H1 (cell line): ENCODE results near the gene KLHL7. TPM values are rescaled to one million over a fixed set of nuclear protein-coding genes. Genes with fewer than 3 reads are reported as not detected.

Experiments used
- CTCF ChIA-PET: fragments of 300-600 bp; sonication (Branson Sonifier 250); formaldehyde crosslinking; loops from one replicate; lab custom pipeline; 2021; ENCODE audit not compliant: partially characterized antibody; lab: Charles Lee
- POLR2A ChIA-PET: fragments of 300-600 bp; sonication (Branson Sonifier 250); formaldehyde crosslinking; loops from one replicate; lab custom pipeline; 2021; ENCODE audit warnings: inconsistent platforms; ENCODE audit not compliant: partially characterized antibody; lab: Charles Lee
- DNase-seq, 2 experiments: peaks; one replicate each; pipeline versions ENCODE4 v3.0.0 to v3.0.0-alpha.2; 2010 to 2022; ENCODE audit warnings: low spot score in 2 of 2, low read depth in 1 of 2, mixed read lengths in 1 of 2
- FAIRE-seq: peaks from 2 replicates; lab custom pipeline; 2011; peaks lifted over from hg19 to GRCh38; lab: Jason Lieb, UNC
- H2AFZ ChIP-seq: 2 replicates; pipeline ENCODE4 v1.8.1; 2012; ENCODE audit warnings: low read length, inconsistent platforms
- H2AK5ac ChIP-seq: 2 replicates; pipeline ENCODE4 v1.6.1; 2013; ENCODE audit warnings: low read depth, low read length
- H2BK120ac ChIP-seq: replicated peaks from 2 replicates; pipeline ENCODE3; 2013; ENCODE audit warnings: low read depth, low read length, inconsistent platforms
- H2BK12ac ChIP-seq: 2 replicates; pipeline ENCODE4 v1.6.1; 2013; ENCODE audit warnings: low read depth, low read length
- H2BK15ac ChIP-seq: 2 replicates; pipeline ENCODE4 v1.6.1; 2013; ENCODE audit warnings: low read length
- H2BK20ac ChIP-seq: 2 replicates; pipeline ENCODE4 v1.6.1; 2013; ENCODE audit warnings: low read length
- H2BK5ac ChIP-seq: 2 replicates; pipeline ENCODE4 v1.6.1; 2013; ENCODE audit warnings: low read depth, low read length
- H3K14ac ChIP-seq: 2 replicates; pipeline ENCODE4 v1.6.1; 2013; ENCODE audit warnings: inconsistent platforms; ENCODE audit not compliant: insufficient read length
- H3K18ac ChIP-seq: 2 replicates; pipeline ENCODE4 v1.6.1; 2013; ENCODE audit warnings: low read length; ENCODE audit errors: extremely low read depth
- H3K23ac ChIP-seq: 2 replicates; pipeline ENCODE4 v1.6.1; 2013; ENCODE audit warnings: inconsistent platforms; ENCODE audit not compliant: insufficient read length
- H3K23me2 ChIP-seq: 2 replicates; pipeline ENCODE4 v1.6.1; 2013; ENCODE audit warnings: low read depth, low read length
- H3K27ac ChIP-seq: 2 replicates; pipeline ENCODE4 v1.6.1; 2011; ENCODE audit warnings: low read depth, low read length, inconsistent platforms
- H3K27me3 ChIP-seq, 4 experiments: replicated peaks in 1 of 4; 1 replicate in 1 of 4; 2 replicates in 3 of 4; pipeline versions ENCODE4 v1.6.1 to v1.8.1; 2011 to 2013; ENCODE audit warnings: low read length in 3 of 4, mild to moderate bottlenecking in 3 of 4, inconsistent platforms in 2 of 4, mixed read lengths in 2 of 4, moderate library complexity in 1 of 4; ENCODE audit not compliant: control insufficient read depth in 3 of 4, insufficient read depth in 3 of 4; ENCODE audit errors: extremely low read depth in 1 of 4
- H3K36me3 ChIP-seq, 4 experiments: 2 replicates each; pipeline versions ENCODE4 v1.6.1 to v1.8.1; 2011 to 2013; ENCODE audit warnings: mild to moderate bottlenecking in 4 of 4, low read length in 3 of 4, moderate library complexity in 2 of 4, control low read depth in 1 of 4, inconsistent platforms in 1 of 4; ENCODE audit not compliant: insufficient read depth in 4 of 4, control insufficient read depth in 2 of 4
- H3K4ac ChIP-seq: replicated peaks from 2 replicates; pipeline ENCODE3; 2013; ENCODE audit warnings: low read length, low read depth, mixed read lengths, inconsistent platforms; ENCODE audit not compliant: insufficient read length
- H3K4me1 ChIP-seq, 4 experiments: replicated peaks in 1 of 4; 1 replicate in 1 of 4; 2 replicates in 3 of 4; pipeline versions ENCODE4 v1.6.1 to v1.8.1; 2011 to 2013; ENCODE audit warnings: low read length in 3 of 4, inconsistent platforms in 2 of 4, mixed read lengths in 1 of 4; ENCODE audit not compliant: insufficient read depth in 4 of 4, control insufficient read depth in 3 of 4
- H3K4me2 ChIP-seq, 2 experiments: 2 replicates each; pipeline versions ENCODE4 v1.6.1 to v1.8.1; 2011 to 2013; ENCODE audit warnings: low read depth in 2 of 2, low read length in 2 of 2, control low read depth in 1 of 2, inconsistent platforms in 1 of 2, mild to moderate bottlenecking in 1 of 2; ENCODE audit not compliant: insufficient read depth in 1 of 2
- H3K4me3 ChIP-seq, 4 experiments: fragments of 200-600, 300-600 bp in 1 of 4; sonication (generic), shearing (Covaris generic), sonication (Bioruptor Twin) in 1 of 4; 2 replicates each; pipeline versions ENCODE4 v1.5.1 to v1.8.1; 2011 to 2016; ENCODE audit warnings: low read length in 4 of 4, low read depth in 3 of 4, control low read depth in 2 of 4, inconsistent platforms in 2 of 4, mild to moderate bottlenecking in 2 of 4, mixed read lengths in 1 of 4, moderate library complexity in 1 of 4; ENCODE audit not compliant: insufficient read depth in 2 of 4; ENCODE audit errors: extremely low read depth in 1 of 4
- H3K56ac ChIP-seq: replicated peaks from 2 replicates; pipeline ENCODE3; 2013; ENCODE audit warnings: low read depth, mild to moderate bottlenecking, mixed read lengths, low read length, inconsistent platforms; ENCODE audit not compliant: insufficient read length
- H3K79me1 ChIP-seq: 2 replicates; pipeline ENCODE4 v1.6.1; 2013; ENCODE audit warnings: low read depth, low read length, control low read depth
- H3K79me2 ChIP-seq, 2 experiments: 2 replicates each; pipeline versions ENCODE4 v1.6.1 to v1.8.1; 2012 to 2013; ENCODE audit warnings: low read length in 2 of 2, mild to moderate bottlenecking in 2 of 2, inconsistent platforms in 1 of 2; ENCODE audit not compliant: insufficient read depth in 2 of 2, control insufficient read depth in 1 of 2
- H3K9ac ChIP-seq, 4 experiments: replicated peaks in 1 of 4; 1 replicate in 1 of 4; 2 replicates in 3 of 4; pipeline versions ENCODE4 v1.6.1 to v1.8.1; 2011 to 2013; ENCODE audit warnings: low read depth in 3 of 4, low read length in 3 of 4, control low read depth in 2 of 4, mild to moderate bottlenecking in 2 of 4, moderate library complexity in 2 of 4, inconsistent platforms in 1 of 4; ENCODE audit errors: extremely low read depth in 1 of 4
- H3K9me3 ChIP-seq, 2 experiments: 2 replicates each; pipeline versions ENCODE4 v1.6.1 to v1.8.1; 2012 to 2013; ENCODE audit warnings: mild to moderate bottlenecking in 2 of 2, moderate library complexity in 2 of 2, control low read depth in 1 of 2, inconsistent platforms in 1 of 2, low read depth in 1 of 2, low read length in 1 of 2, mixed read lengths in 1 of 2; ENCODE audit not compliant: insufficient read depth in 2 of 2
- H4K20me1 ChIP-seq, 2 experiments: replicated peaks in 1 of 2; 2 replicates each; pipeline versions ENCODE3 to v1.8.1; 2011 to 2013; ENCODE audit warnings: inconsistent platforms in 2 of 2, low read length in 2 of 2, mild to moderate bottlenecking in 1 of 2; ENCODE audit not compliant: insufficient read depth in 2 of 2, control insufficient read depth in 1 of 2
- H4K5ac ChIP-seq: 2 replicates; pipeline ENCODE4 v1.6.1; 2013; ENCODE audit warnings: low read length, low read depth, mixed read lengths, inconsistent platforms; ENCODE audit not compliant: insufficient read length
- H4K8ac ChIP-seq: 2 replicates; pipeline ENCODE4 v1.8.0; 2013; ENCODE audit warnings: mild to moderate bottlenecking, moderate library complexity, low read length, inconsistent platforms; ENCODE audit not compliant: insufficient read depth; ENCODE audit errors: extremely low read depth
- H4K91ac ChIP-seq: replicated peaks from 2 replicates; pipeline ENCODE3; 2013; ENCODE audit warnings: low read length, mixed read lengths, inconsistent platforms; ENCODE audit not compliant: insufficient read length
- SIN3A ChIP-seq, 2 experiments: IDR thresholded peaks in 1 of 2; conservative IDR thresholded peaks in 1 of 2; 2 replicates each; pipeline ENCODE4 v1.6.1; 2011 to 2012; ENCODE audit warnings: low read length in 2 of 2, improper control_type of control experiment in 1 of 2, low read depth in 1 of 2, mild to moderate bottlenecking in 1 of 2
- WGBS, 2 experiments: shearing (Covaris generic) in 1 of 2; methylation state at CpG; one replicate each; pipeline versions ENCODE4 v1.1.6 to v1.1.7; 2013 to 2015; ENCODE audit warnings: low lambda C conversion rate in 2 of 2, mixed read lengths in 2 of 2, inconsistent platforms in 1 of 2, low coverage in 1 of 2, missing lambda C conversion rate in 1 of 2; ENCODE audit not compliant: insufficient replicate concordance in 2 of 2, insufficient coverage in 1 of 2, insufficient read length in 1 of 2; ENCODE audit errors: extremely low coverage in 1 of 2, missing lambda C conversion rate in 1 of 2; 5-methylcytosine and 5-hydroxymethylcytosine counted together
- polyA plus RNA-seq, 7 experiments: library from polyadenylated mRNA; depleted of rRNA in 3 of 7; stranded (reverse) in 5 of 7; unstranded in 2 of 7; fragments of >200 nt in 5 of 7; fragments of 200-250 nt in 2 of 7; gene quantifications; 1 replicate in 5 of 7; 2 replicates in 1 of 7; 4 replicates in 1 of 7; pipeline versions ENCODE4 v1.2.1 to v1.2.3, GENCODE V29; 2011 to 2013; ENCODE audit warnings: missing spikeins in 2 of 7, mixed read lengths in 2 of 7
- total RNA-seq: library from RNA; stranded (reverse); fragmentation: NEBNext Ultra II Directional; extraction: Animal tissue kit (Norgen Biotek cat#: 25700); gene quantifications from 2 replicates; pipeline ENCODE4 v1.2.1, GENCODE V29; 2021

The KLHL7 gene
- total and polyA plus RNA-seq, 2 of the 8 experiments (the other 6 are each of a cell fraction or from before 2014, with no cell fraction given) = 65.3 to 115 TPM

- ChIA-PET POLR2A (interaction anchor here (0.6 kb wide), 1 partner anchor 46 kb away, joined by 3 read pairs; no protein-coding TSS in a partner anchor), CTCF (interaction anchor here (1.0 to 1.6 kb wide), 9 partner anchors 9 to 327 kb away, joined by 3 to 9 read pairs (median 4); no protein-coding TSS in a partner anchor)
- 82% methylated on average over 4 of the region's 4 CpGs; no CpG with 5 or more reads in 1 of the 2 experiments for WGBS, 2 experiments
These were observed 121.4 kb downstream of the KLHL7 start for GRCh38 chr7:23226844-23227450.

More at GRCh38 chr7:23226844-23227450, 121.4 kb downstream of the KLHL7 start:
- Histone ChIP-seq H3K23me2 (no peaks in the 10 kb centered on the region), H3K27me3 (no peaks in the 10 kb centered on the region; a peak in 1 of 7 replicates), H3K4me1 (no peaks in the 10 kb centered on the region), H4K8ac (no peak overlapping the region), H3K56ac (no peak overlapping the region), H2BK120ac (no peak overlapping the region), H3K36me3 (no peaks in the 10 kb centered on the region), H3K4me3 (no peak overlapping the region), H4K91ac (no peak overlapping the region), H3K23ac (no peak overlapping the region), H3K4ac (no peak overlapping the region), H3K79me1 (no peaks in the 10 kb centered on the region), H3K18ac (no peak overlapping the region), H4K5ac (no peak overlapping the region), H2BK5ac (no peak overlapping the region), H2BK20ac (no peak overlapping the region), H3K79me2 (no peaks in the 10 kb centered on the region), H3K4me2 (no peak overlapping the region), H3K14ac (no peak overlapping the region), H3K9ac (no peak overlapping the region), H2BK15ac (no peak overlapping the region), H2AK5ac (no peak overlapping the region), H2AFZ (no peak overlapping the region), H3K9me3 (no peaks in the 10 kb centered on the region), H4K20me1 (no peaks in the 10 kb centered on the region), H2BK12ac (no peak overlapping the region), H3K27ac (no peak overlapping the region)
- DNase-seq (no peak), FAIRE-seq (no peak)
- no peak for TF ChIP-seq SIN3A (conservative IDR thresholded peaks at IDR 0.05 in 1 of 2, IDR thresholded peaks at IDR 0.05 in 1 of 2; ENCODE audit: low read depth in 1 of 2, low read length in 2 of 2)

Other genes with a start within 250 kb of the KLHL7 start
- gene HYCC1, start 91.7 kb upstream of the KLHL7 start, total RNA-seq = 142 and 147 TPM in 2 replicates
- 20.2 and 23.8 TPM in 2 replicates for gene HYCC1, start 91.7 kb upstream of the KLHL7 start, polyA plus RNA-seq (2011; rRNA removed)
- 27.8 and 31.8 TPM in 2 replicates for gene NUP42, start 76.3 kb downstream of the KLHL7 start, total RNA-seq
- 25.0 and 41.2 TPM in 2 replicates for gene NUP42, start 76.3 kb downstream of the KLHL7 start, polyA plus RNA-seq (2011; rRNA removed)
- 0.52 and 1.1 TPM in 2 replicates for gene GPNMB, start 141.0 kb downstream of the KLHL7 start, total RNA-seq
- 0.61 and 1.4 TPM in 2 replicates for gene GPNMB, start 141.0 kb downstream of the KLHL7 start, polyA plus RNA-seq (2011; rRNA removed)
- gene MALSU1, start 193.6 kb downstream of the KLHL7 start, total RNA-seq = 84.0 and 86.8 TPM in 2 replicates
- 72.5 and 73.5 TPM in 2 replicates for gene MALSU1, start 193.6 kb downstream of the KLHL7 start, polyA plus RNA-seq (2011; rRNA removed)